K562 (cell line): ENCODE data around the gene PRKAG2. TPM values are rescaled to one million over a fixed set of nuclear protein-coding genes. Genes with fewer than 3 reads are reported as not detected.

Experiments
- BDP1 ChIP-seq: IDR thresholded peaks from 3 replicates; pipeline ENCODE4 v1.6.1; 2011; ENCODE audit not compliant: insufficient read length, insufficient read depth
- CBFB ChIP-seq: sonication (generic); formaldehyde crosslinking; IDR thresholded peaks from 2 replicates; pipeline ENCODE4 v1.4.0; 2020; ENCODE audit warnings: mild to moderate bottlenecking, missing genetic modification reagents
- CBX5 ChIP-seq: IDR thresholded peaks from 2 replicates; pipeline ENCODE4 v1.6.1; 2014; ENCODE audit warnings: low read depth, borderline replicate concordance
- FOXM1 ChIP-seq, 2 experiments: fragments of 450-650 bp in 1 of 2; sonication (generic) in 1 of 2; formaldehyde crosslinking in 1 of 2; IDR thresholded peaks; 2 replicates each; pipeline versions ENCODE4 v1.6.1 to v1.9.0; 2017 to 2022; ENCODE audit warnings: low read depth in 2 of 2, mild to moderate bottlenecking in 2 of 2, missing genetic modification reagents in 1 of 2, moderate library complexity in 1 of 2
- HBP1 ChIP-seq: fragments of 450-650 bp; formaldehyde crosslinking; IDR thresholded peaks from 2 replicates; pipeline ENCODE4 v1.4.0; 2022; ENCODE audit warnings: missing genetic modification characterization
- KDM4B ChIP-seq, 2 experiments: fragments of 450-650 bp in 1 of 2; sonication (generic) in 1 of 2; IDR thresholded peaks; 2 replicates each; pipeline ENCODE4 v1.6.1; 2016 to 2017; ENCODE audit warnings: borderline replicate concordance in 2 of 2, antibody characterized with exemption in 1 of 2, low read depth in 1 of 2, mild to moderate bottlenecking in 1 of 2
- LCOR ChIP-seq: sonication (generic); formaldehyde crosslinking; IDR thresholded peaks from 2 replicates; pipeline ENCODE4 v1.8.0; 2022; ENCODE audit warnings: mild to moderate bottlenecking, missing genetic modification reagents
- LEF1 ChIP-seq: fragments of 450-650 bp; IDR thresholded peaks from 2 replicates; pipeline ENCODE4 v1.6.1; 2016; ENCODE audit warnings: mild to moderate bottlenecking
- MAZ ChIP-seq, 2 experiments: fragments of 450-650 bp in 1 of 2; sonication (generic) in 1 of 2; formaldehyde crosslinking; IDR thresholded peaks in 1 of 2; conservative IDR thresholded peaks in 1 of 2; 2 replicates each; pipeline versions ENCODE4 v1.4.0 to v1.5.0; 2020; ENCODE audit warnings: mild to moderate bottlenecking in 1 of 2, missing genetic modification reagents in 1 of 2
- MLLT1 ChIP-seq, 2 experiments: fragments of 450-650 bp; IDR thresholded peaks; 2 replicates each; pipeline ENCODE4 v1.6.1; 2016
- MLX ChIP-seq, 2 experiments: fragments of 450-650 bp in 1 of 2; sonication (generic) in 1 of 2; formaldehyde crosslinking; conservative IDR thresholded peaks; 2 replicates each; pipeline versions ENCODE4 v1.4.0 to v1.8.1; 2020 to 2022; ENCODE audit warnings: mild to moderate bottlenecking in 1 of 2, missing genetic modification reagents in 1 of 2
- NR3C1 ChIP-seq: sonication (generic); formaldehyde crosslinking; IDR thresholded peaks from 2 replicates; pipeline ENCODE4 v1.8.1; 2022; ENCODE audit warnings: missing genetic modification reagents
- POLR2A ChIP-seq: fragments of 450-650 bp; conservative IDR thresholded peaks from 2 replicates; pipeline ENCODE4 v1.6.1; 2016
- SAFB2 ChIP-seq: fragments of 200-400 bp; formaldehyde crosslinking; IDR thresholded peaks from 2 replicates; pipeline ENCODE4 v1.6.1; 2018; ENCODE audit warnings: borderline replicate concordance, low read length, low read depth, moderate library complexity; ENCODE audit not compliant: severe bottlenecking
- SRSF3 ChIP-seq: fragments of 200-400 bp; formaldehyde crosslinking; IDR thresholded peaks from 2 replicates; pipeline ENCODE4 v1.6.1; 2016; ENCODE audit warnings: mild to moderate bottlenecking, low read length, moderate library complexity; ENCODE audit not compliant: insufficient read depth
- TARDBP ChIP-seq: fragments of 450-650 bp; IDR thresholded peaks from 2 replicates; pipeline ENCODE4 v1.6.1; 2016
- TCF7L2 ChIP-seq: fragments of 150-350 bp; IDR thresholded peaks from 2 replicates; pipeline ENCODE4 v1.6.1; 2016; ENCODE audit warnings: low read depth, mild to moderate bottlenecking, low read length, moderate library complexity
- THRAP3 ChIP-seq: fragments of 450-650 bp; IDR thresholded peaks from 2 replicates; pipeline ENCODE4 v1.6.1; 2016; ENCODE audit warnings: mild to moderate bottlenecking, inconsistent platforms, borderline replicate concordance
- XRCC3 ChIP-seq: fragments of 450-650 bp; IDR thresholded peaks from 2 replicates; pipeline ENCODE4 v1.6.1; 2017; ENCODE audit warnings: mild to moderate bottlenecking, moderate library complexity
- ZC3H4 ChIP-seq: sonication (generic); formaldehyde crosslinking; IDR thresholded peaks from 2 replicates; pipeline ENCODE4 v1.9.0; 2021; ENCODE audit warnings: missing genetic modification reagents, borderline replicate concordance
- ZKSCAN1 ChIP-seq: fragments of 150-350 bp; IDR thresholded peaks from 2 replicates; pipeline ENCODE4 v1.6.1; 2016; ENCODE audit warnings: low read depth, low read length
- ZNF76 ChIP-seq: fragments of 250-450 bp; sonication (Bioruptor Pico); IDR thresholded peaks from 2 replicates; pipeline ENCODE4 v1.4.0; 2020; ENCODE audit warnings: mild to moderate bottlenecking, moderate library complexity, borderline replicate concordance
- ZNF764 ChIP-seq: fragments of 250-450 bp; sonication (Bioruptor Pico); IDR thresholded peaks from 2 replicates; pipeline ENCODE4 v1.4.0; 2020; ENCODE audit warnings: low read depth, mild to moderate bottlenecking, moderate library complexity
- polyA plus RNA-seq, 8 experiments: library from polyadenylated mRNA; depleted of rRNA in 4 of 8; stranded (reverse) in 5 of 8; unstranded in 3 of 8; fragments of >200 nt; fragmentation: Nextera tagmentation in 2 of 8; fragmentation: Illumina TruSeq in 1 of 8; extraction: Ambion mirVana in 2 of 8; extraction: Trizol in 1 of 8; gene quantifications; 2 replicates each; pipeline versions ENCODE4 v1.2.1 to v1.2.3, GENCODE V29; 2011 to 2014; ENCODE audit warnings: inconsistent platforms in 1 of 8, missing spikeins in 1 of 8
- total RNA-seq, 7 experiments: library from RNA; depleted of rRNA in 6 of 7; stranded (reverse); fragments of >200 nt in 6 of 7; fragmentation: Illumina TruSeq in 2 of 7; extraction: Trizol in 2 of 7; gene quantifications; 2 replicates each; pipeline versions ENCODE4 v1.2.1 to v1.2.3, GENCODE V29; 2011 to 2021; ENCODE audit warnings: low replicate concordance in 1 of 7
- TF ChIP-seq, protein P1 (sequence below): fragments of 200-800 bp; sonication (Bioruptor generic); IDR thresholded peaks from 2 replicates; pipeline ENCODE4 v1.6.1; 2017; ENCODE audit warnings: missing genetic modification characterization, missing compliant biosample characterization

Gene PRKAG2
- total and polyA plus RNA-seq, 9 of the 15 experiments (the other 6 are each of a cell fraction or from before 2014, with no cell fraction given) = 0.99 to 5.6 (median 3.3) TPM

GRCh38 chr7:151631953-151632749, 244.8 kb downstream of the PRKAG2 start (continued):
- no peak for TF ChIP-seq ZC3H4
- TF ChIP-seq ZKSCAN1 = no peak
- TF ChIP-seq CBFB (CRISPR knock-in tag) = no peak
- no peak for TF ChIP-seq MLLT1 (IDR thresholded peaks at IDR 0.05)
- peak; percentile 50; the same call in 1 of the 2 replicates for TF ChIP-seq TARDBP
- TF ChIP-seq POLR2A = no peak
- TF ChIP-seq SAFB2 = no peak
- TF ChIP-seq THRAP3 = no peak
- TF ChIP-seq LCOR = no peak
- TF ChIP-seq SRSF3 = no peak
- TF ChIP-seq CBX5 = no peak
- TF ChIP-seq MLX (CRISPR knock-in tag; conservative IDR thresholded peaks at IDR 0.05) = no peak
- TF ChIP-seq HBP1 (CRISPR knock-in tag) = no peak
- TF ChIP-seq MAZ (CRISPR knock-in tag; conservative IDR thresholded peaks at IDR 0.05 in 1 of 2, IDR thresholded peaks at IDR 0.05 in 1 of 2) = peak; percentile 67 to 79
- TF ChIP-seq, protein P1, sequence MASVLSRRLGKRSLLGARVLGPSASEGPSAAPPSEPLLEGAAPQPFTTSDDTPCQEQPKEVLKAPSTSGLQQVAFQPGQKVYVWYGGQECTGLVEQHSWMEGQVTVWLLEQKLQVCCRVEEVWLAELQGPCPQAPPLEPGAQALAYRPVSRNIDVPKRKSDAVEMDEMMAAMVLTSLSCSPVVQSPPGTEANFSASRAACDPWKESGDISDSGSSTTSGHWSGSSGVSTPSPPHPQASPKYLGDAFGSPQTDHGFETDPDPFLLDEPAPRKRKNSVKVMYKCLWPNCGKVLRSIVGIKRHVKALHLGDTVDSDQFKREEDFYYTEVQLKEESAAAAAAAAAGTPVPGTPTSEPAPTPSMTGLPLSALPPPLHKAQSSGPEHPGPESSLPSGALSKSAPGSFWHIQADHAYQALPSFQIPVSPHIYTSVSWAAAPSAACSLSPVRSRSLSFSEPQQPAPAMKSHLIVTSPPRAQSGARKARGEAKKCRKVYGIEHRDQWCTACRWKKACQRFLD (CRISPR knock-in tag) = no peak
- peak; percentile 90 for TF ChIP-seq TCF7L2
- no peak for TF ChIP-seq LEF1
- no peak for TF ChIP-seq FOXM1 (IDR thresholded peaks at IDR 0.05; ENCODE audit: low read depth)
- TF ChIP-seq FOXM1 (CRISPR knock-in tag; IDR thresholded peaks at IDR 0.05; ENCODE audit: low read depth) = no peak
- TF ChIP-seq KDM4B (IDR thresholded peaks at IDR 0.05; ENCODE audit: borderline replicate concordance in 2 of 2, low read depth in 1 of 2) = no peak
- TF ChIP-seq NR3C1 (CRISPR knock-in tag) = peak; percentile 55; the same call in 1 of the 2 replicates
- no peak for TF ChIP-seq XRCC3
- TF ChIP-seq BDP1 = no peak
- peak; percentile 31; the same call in 1 of the 2 replicates for TF ChIP-seq ZNF76 (CRISPR knock-in tag)
- no peak for TF ChIP-seq ZNF764 (CRISPR knock-in tag)
